Endothelial cell of umbilical vein (primary cell): ENCODE data around the gene DPH6. TPM values are rescaled to one million over a fixed set of nuclear protein-coding genes. Genes with fewer than 3 reads are reported as not detected.

Experiments used
- BruUV-seq: library from RNA; stranded (reverse); fragments of 400-500 nt; replicated peaks from 2 replicates; lab custom pipeline; 2021; lab: Mats Ljungman, UMichigan
- CTCF ChIA-PET: fragments of 300-600, 350-600 bp; sonication (Branson Sonifier 250); formaldehyde crosslinking; loops from one replicate; lab custom pipeline; 2021; ENCODE audit warnings: antibody characterized with exemption, inconsistent platforms; lab: Charles Lee
- POLR2A ChIA-PET: fragments of 300-600, 350-600 bp; sonication (Branson Sonifier 250); formaldehyde crosslinking; loops from one replicate; lab custom pipeline; 2021; ENCODE audit warnings: antibody characterized with exemption, inconsistent platforms; lab: Charles Lee
- DNase-seq: peaks from one replicate; pipeline ENCODE4 v3.0.0-alpha.2; 2011; ENCODE audit warnings: low read depth, low spot score
- FAIRE-seq: peaks from 2 replicates; lab custom pipeline; 2011; peaks lifted over from hg19 to GRCh38; lab: Jason Lieb, UNC
- H2AFZ ChIP-seq: 2 replicates; pipeline ENCODE4 v1.6.0; 2012; ENCODE audit warnings: low read depth, low read length, control low read depth, inconsistent platforms
- H3K27ac ChIP-seq: 2 replicates; pipeline ENCODE4 v1.5.1; 2011; ENCODE audit warnings: low read depth, mild to moderate bottlenecking, control low read depth, low read length, moderate library complexity; ENCODE audit not compliant: insufficient read depth
- H3K27me3 ChIP-seq, 2 experiments: 2 replicates each; pipeline versions ENCODE4 v1.6.0 to v1.6.1; 2011; ENCODE audit warnings: low read length in 2 of 2, mixed read lengths in 1 of 2; ENCODE audit not compliant: control insufficient read depth in 2 of 2, insufficient read depth in 2 of 2
- H3K36me3 ChIP-seq, 2 experiments: 2 replicates in 1 of 2; 3 replicates in 1 of 2; pipeline ENCODE4 v1.5.1; 2011; ENCODE audit warnings: low read length in 2 of 2, mild to moderate bottlenecking in 1 of 2, moderate library complexity in 1 of 2; ENCODE audit not compliant: control insufficient read depth in 2 of 2, insufficient read depth in 2 of 2; ENCODE audit errors: extremely low read depth in 1 of 2
- H3K4me1 ChIP-seq: 3 replicates; pipeline ENCODE4 v1.5.1; 2011; ENCODE audit warnings: mild to moderate bottlenecking, low read length; ENCODE audit not compliant: control insufficient read depth, insufficient read depth; ENCODE audit errors: extremely low read depth
- H3K4me2 ChIP-seq: 2 replicates; pipeline ENCODE4 v1.6.1; 2011; ENCODE audit warnings: low read length, control low read depth, mixed read lengths; ENCODE audit not compliant: insufficient read depth
- H3K4me3 ChIP-seq, 3 experiments: fragments of 200-600 bp in 1 of 3; sonication (generic), shearing (Covaris generic) in 1 of 3; replicated peaks in 1 of 3; 2 replicates each; pipeline ENCODE4 v1.5.1; 2011 to 2016; ENCODE audit warnings: control low read depth in 3 of 3, low read length in 3 of 3, mild to moderate bottlenecking in 2 of 3, inconsistent platforms in 1 of 3, low read depth in 1 of 3, moderate library complexity in 1 of 3; ENCODE audit not compliant: insufficient read depth in 1 of 3
- H3K79me2 ChIP-seq: 2 replicates; pipeline ENCODE4 v1.6.0; 2012; ENCODE audit warnings: low read length, inconsistent platforms; ENCODE audit not compliant: control insufficient read depth, insufficient read depth
- H3K9ac ChIP-seq: replicated peaks from 2 replicates; pipeline ENCODE3; 2011; ENCODE audit warnings: low read length, control low read depth; ENCODE audit not compliant: insufficient read depth; ENCODE audit errors: extremely low read depth
- H3K9me1 ChIP-seq: replicated peaks from 3 replicates; pipeline ENCODE4 v1.6.0; 2011; ENCODE audit warnings: mild to moderate bottlenecking, low read length; ENCODE audit not compliant: control insufficient read depth, insufficient read depth; ENCODE audit errors: extremely low read depth
- H3K9me3 ChIP-seq: replicated peaks from 2 replicates; pipeline ENCODE4 v1.5.1; 2012; ENCODE audit warnings: low read length, inconsistent platforms; ENCODE audit not compliant: control insufficient read depth, insufficient read depth
- H4K20me1 ChIP-seq: replicated peaks from 2 replicates; pipeline ENCODE3; 2011; ENCODE audit warnings: mild to moderate bottlenecking, low read length; ENCODE audit not compliant: control insufficient read depth, insufficient read depth; ENCODE audit errors: extremely low read depth
- CTCF ChIP-seq, 2 donors: IDR thresholded peaks; 1 replicate in 1 of 2; 2 replicates in 1 of 2; pipeline ENCODE4 v1.5.1; 2011; ENCODE audit warnings: low read length in 2 of 2, mild to moderate bottlenecking in 2 of 2, moderate library complexity in 2 of 2, control low read depth in 1 of 2, inconsistent platforms in 1 of 2, low read depth in 1 of 2; ENCODE audit not compliant: insufficient read depth in 1 of 2; ENCODE audit errors: extremely low read depth in 1 of 2
- EZH2 ChIP-seq: IDR thresholded peaks from 2 replicates; pipeline ENCODE4 v1.6.1; 2012; ENCODE audit warnings: borderline replicate concordance, low read depth, mild to moderate bottlenecking, moderate library complexity, low read length, inconsistent platforms; ENCODE audit not compliant: severe bottlenecking
- FOS ChIP-seq: IDR thresholded peaks from 2 replicates; pipeline ENCODE4 v1.6.1; 2011; ENCODE audit warnings: mild to moderate bottlenecking, low read length, moderate library complexity, borderline replicate concordance; ENCODE audit not compliant: insufficient read depth
- GATA2 ChIP-seq: IDR thresholded peaks from 2 replicates; pipeline ENCODE4 v1.7.0; 2011; ENCODE audit warnings: low read depth, mild to moderate bottlenecking, moderate library complexity, mixed read lengths, low read length; ENCODE audit not compliant: insufficient read length, insufficient read depth
- JUN ChIP-seq: IDR thresholded peaks from 2 replicates; pipeline ENCODE4 v1.6.1; 2011; ENCODE audit warnings: borderline replicate concordance, low read depth; ENCODE audit not compliant: insufficient read length, insufficient read depth
- MYC ChIP-seq: IDR thresholded peaks from one replicate; pipeline ENCODE4 v1.6.1; 2011; ENCODE audit warnings: mild to moderate bottlenecking, low read depth, low read length
- POLR2A ChIP-seq: IDR thresholded peaks from 2 replicates; pipeline ENCODE4 v1.6.1; 2012; ENCODE audit warnings: low read depth, mild to moderate bottlenecking, control low read depth, low read length
- POLR2AphosphoS5 ChIP-seq: IDR thresholded peaks from 2 replicates; pipeline ENCODE4 v1.6.1; 2012; ENCODE audit warnings: low read depth, mild to moderate bottlenecking, control low read depth, low read length, moderate library complexity; ENCODE audit not compliant: insufficient read depth
- dilution Hi-C: fragments of 300-500 bp; cut with MboI; formaldehyde crosslinking; loops from one replicate; pipeline ENCODE4 v1.15.0; 2019; ENCODE audit warnings: low sequenced_read_pairs; ENCODE audit not compliant: extremely low pct_ligation_motif_present
- intact Hi-C: fragments of 100-400 bp; cut with micrococcal nuclease; formaldehyde crosslinking; loops from one replicate; pipeline ENCODE4 v1.10.0; 2022
- polyA plus RNA-seq, 4 experiments: library from polyadenylated mRNA; depleted of rRNA in 3 of 4; stranded (reverse) in 3 of 4; unstranded in 1 of 4; fragments of >200 nt; gene quantifications; 2 replicates each; pipeline versions ENCODE4 v1.2.1 to v1.2.3, GENCODE V29; 2011 to 2012; ENCODE audit warnings: missing spikeins in 1 of 4
- total RNA-seq: library from RNA; stranded (reverse); gene quantifications from 2 replicates; pipeline ENCODE4 v1.2.3, GENCODE V29; 2021
- TF ChIP-seq, protein P1 (sequence below): IDR thresholded peaks from 2 replicates; pipeline ENCODE4 v1.6.1; 2011; ENCODE audit not compliant: insufficient read depth, insufficient read length

Gene DPH6
- total and polyA plus RNA-seq, 2 donors (not counting 3 experiments of a cell fraction or from before 2014, with no cell fraction given), result 4.6 to 10.1 TPM

DNA sequence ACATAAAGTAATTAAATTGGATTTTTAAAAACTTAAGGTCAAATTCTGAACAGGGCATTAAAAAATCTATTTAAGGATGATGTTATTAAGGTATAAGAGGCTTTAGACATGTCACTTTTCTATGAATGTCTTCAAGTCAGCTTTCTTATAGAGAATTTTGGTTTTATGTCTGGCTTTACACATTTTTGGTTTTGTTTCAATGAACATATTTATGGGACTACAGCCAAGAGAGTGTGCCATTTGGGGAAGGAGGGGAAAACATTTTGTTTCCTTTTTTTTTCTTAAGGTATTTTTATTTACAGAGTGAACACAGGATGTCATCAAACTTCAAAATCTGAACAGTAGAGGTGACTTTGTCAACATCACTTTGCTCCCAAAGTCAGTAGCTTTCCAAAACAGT lies 222.8 kb downstream of the DPH6 start:
- Histone ChIP-seq H4K20me1 (no peaks in the 10 kb centered on the region), H3K9me3 (no peaks in the 10 kb centered on the region), H3K9me1 (no peaks in the 10 kb centered on the region), H3K27me3 (no peaks in the 10 kb centered on the region), H3K36me3 (no peaks in the 10 kb centered on the region), H3K4me2 (no peak overlapping the region), H3K27ac (no peak overlapping the region), H3K9ac (no peak overlapping the region), H3K4me1 (no peaks in the 10 kb centered on the region), H3K4me3 (no peak overlapping the region), H3K79me2 (no peaks in the 10 kb centered on the region), H2AFZ (no peak overlapping the region)
- intact Hi-C loops, result no loop called here
- TF ChIP-seq GATA2 (no peak), FOS (no peak)
- ChIA-PET CTCF (interaction anchor here (1.3 to 4.2 kb wide), 3 partner anchors 11 to 122 kb away, joined by 3 to 17 read pairs (median 7); no protein-coding TSS in a partner anchor), POLR2A (no interaction called here)
- FAIRE-seq (no peak), DNase-seq (no peak)
- BruUV-seq, result no TSS peak
- dilution Hi-C loops, result no loop called here

- POLR2A ChIA-PET, result no interaction called here
- CTCF ChIA-PET, result interaction anchor here (1.3 to 4.2 kb wide), 4 partner anchors 10 to 122 kb away, joined by 3 to 17 read pairs (median 4); no protein-coding TSS in a partner anchor
Observed at GRCh38 chr15:35321926-35322325, 224.0 kb downstream of the DPH6 start.

More at GRCh38 chr15:35321926-35322325, 224.0 kb downstream of the DPH6 start:
- dilution Hi-C loops (no loop called here), intact Hi-C loops (no loop called here)
- no peaks in the 10 kb centered on the region for H3K36me3 ChIP-seq
- H3K27me3 ChIP-seq, result no peaks in the 10 kb centered on the region
- H2AFZ ChIP-seq, result no peak overlapping the region
- no peak for FAIRE-seq
- H3K4me3 ChIP-seq, result no peak overlapping the region
- BruUV-seq, result no TSS peak
- DNase-seq, result no peak
- H3K27ac ChIP-seq, result no peak overlapping the region
- no peak overlapping the region for H3K9ac ChIP-seq
- no peak for TF ChIP-seq JUN
- TF ChIP-seq, protein P1, sequence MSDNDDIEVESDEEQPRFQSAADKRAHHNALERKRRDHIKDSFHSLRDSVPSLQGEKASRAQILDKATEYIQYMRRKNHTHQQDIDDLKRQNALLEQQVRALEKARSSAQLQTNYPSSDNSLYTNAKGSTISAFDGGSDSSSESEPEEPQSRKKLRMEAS, result no peak
- no peak for TF ChIP-seq EZH2
- TF ChIP-seq FOS, result no peak
- no peak for TF ChIP-seq GATA2
- TF ChIP-seq CTCF (IDR thresholded peaks at IDR 0.05; ENCODE audit: extremely low read depth in 1 of 2, insufficient read depth in 1 of 2, low read depth in 1 of 2, low read length in 2 of 2), result no peak
- no peak for TF ChIP-seq POLR2AphosphoS5
- TF ChIP-seq POLR2A, result no peak
- no peak for TF ChIP-seq MYC
- H3K4me1 ChIP-seq, result no peaks in the 10 kb centered on the region
- no peaks in the 10 kb centered on the region for H4K20me1 ChIP-seq
- no peaks in the 10 kb centered on the region for H3K9me3 ChIP-seq
- H3K79me2 ChIP-seq, result no peaks in the 10 kb centered on the region
- no peaks in the 10 kb centered on the region for H3K9me1 ChIP-seq
- no peak overlapping the region for H3K4me2 ChIP-seq
